ENCODE measurements around the gene EWSR1.

- TF ChIP-seq EZH2 (IDR thresholded peaks at IDR 0.05; ENCODE audit: borderline replicate concordance, low read depth, low read length, severe bottlenecking): no peak
- TF ChIP-seq, protein P1, sequence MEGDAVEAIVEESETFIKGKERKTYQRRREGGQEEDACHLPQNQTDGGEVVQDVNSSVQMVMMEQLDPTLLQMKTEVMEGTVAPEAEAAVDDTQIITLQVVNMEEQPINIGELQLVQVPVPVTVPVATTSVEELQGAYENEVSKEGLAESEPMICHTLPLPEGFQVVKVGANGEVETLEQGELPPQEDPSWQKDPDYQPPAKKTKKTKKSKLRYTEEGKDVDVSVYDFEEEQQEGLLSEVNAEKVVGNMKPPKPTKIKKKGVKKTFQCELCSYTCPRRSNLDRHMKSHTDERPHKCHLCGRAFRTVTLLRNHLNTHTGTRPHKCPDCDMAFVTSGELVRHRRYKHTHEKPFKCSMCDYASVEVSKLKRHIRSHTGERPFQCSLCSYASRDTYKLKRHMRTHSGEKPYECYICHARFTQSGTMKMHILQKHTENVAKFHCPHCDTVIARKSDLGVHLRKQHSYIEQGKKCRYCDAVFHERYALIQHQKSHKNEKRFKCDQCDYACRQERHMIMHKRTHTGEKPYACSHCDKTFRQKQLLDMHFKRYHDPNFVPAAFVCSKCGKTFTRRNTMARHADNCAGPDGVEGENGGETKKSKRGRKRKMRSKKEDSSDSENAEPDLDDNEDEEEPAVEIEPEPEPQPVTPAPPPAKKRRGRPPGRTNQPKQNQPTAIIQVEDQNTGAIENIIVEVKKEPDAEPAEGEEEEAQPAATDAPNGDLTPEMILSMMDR (IDR thresholded peaks at IDR 0.05; ENCODE audit: borderline replicate concordance, extremely low read depth, low read length, poor library complexity, severe bottlenecking): no peak
Observed at GRCh38 chr22:29341849-29342127, 73.7 kb downstream of the EWSR1 start.

All from DND-41 (cell line).